T-helper 2 cell treated with Interferon-gamma antibody and Interleukin-4, amounts not matched to agents 100 ng/mL and 5 ng/mL, for 36 hours (primary cell): Measurements from ENCODE around the gene SNX27. TPM values are rescaled to one million over a fixed set of nuclear protein-coding genes. Genes with fewer than 3 reads are reported as not detected.
"Not testable (repeated sequence)": the region's sequence is repeated elsewhere in the genome, so short reads cannot be mapped to it uniquely, and the experiment has no call there.

Experiments used
- intact Hi-C: fragments of 100-400 bp; cut with micrococcal nuclease; formaldehyde crosslinking; loops from one replicate; pipeline ENCODE4 v1.15.1; 2023
- total RNA-seq: library from RNA; stranded (reverse); gene quantifications from 2 replicates; pipeline ENCODE4 v1.2.3, GENCODE V29; 2022

The SNX27 gene
- total RNA-seq, 1 donor from 2014 or later: 26.9 TPM

DNA sequence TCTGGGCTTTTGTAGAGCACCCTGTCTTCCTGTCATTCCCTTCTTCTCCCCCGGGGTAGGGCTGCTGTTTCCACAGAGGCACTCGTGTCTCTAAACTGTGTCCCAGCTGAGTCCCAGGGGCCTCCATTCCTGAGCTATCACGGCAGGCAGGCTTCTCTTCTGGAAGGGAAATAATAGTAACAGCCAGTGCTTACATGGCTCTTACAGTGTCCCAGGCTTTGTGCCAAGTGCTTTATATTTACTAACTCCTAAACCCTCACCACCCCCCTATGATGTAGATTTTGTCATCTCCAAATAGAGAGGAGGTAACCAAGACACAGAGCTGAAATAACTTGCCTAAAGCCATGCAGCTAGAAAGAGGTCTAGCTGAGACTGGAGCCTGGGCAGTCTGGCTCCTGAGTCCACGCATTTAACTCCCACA lies 106.2 kb downstream of the SNX27 start:
- intact Hi-C loops: no loop called here

DNA sequence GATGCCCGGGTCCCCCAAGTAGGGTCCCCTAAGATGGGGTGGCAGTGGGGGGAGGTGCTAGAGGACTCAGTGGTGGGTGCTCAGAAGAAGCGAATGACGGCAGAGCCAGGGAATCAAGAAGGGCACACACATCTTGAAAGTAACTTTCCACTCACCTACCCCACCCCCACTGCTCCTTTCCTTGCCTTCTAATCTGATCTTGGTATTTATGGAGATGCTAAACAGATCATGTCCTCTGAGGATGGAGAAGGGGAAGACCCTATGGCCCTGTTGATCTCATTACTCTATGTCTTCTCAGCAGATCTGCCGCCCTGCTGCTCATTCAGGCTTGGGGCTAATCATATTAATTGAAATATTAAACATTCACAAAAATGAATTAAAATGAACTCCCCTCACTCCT lies 106.8 kb downstream of the SNX27 start:
- intact Hi-C loops: no loop called here

DNA sequence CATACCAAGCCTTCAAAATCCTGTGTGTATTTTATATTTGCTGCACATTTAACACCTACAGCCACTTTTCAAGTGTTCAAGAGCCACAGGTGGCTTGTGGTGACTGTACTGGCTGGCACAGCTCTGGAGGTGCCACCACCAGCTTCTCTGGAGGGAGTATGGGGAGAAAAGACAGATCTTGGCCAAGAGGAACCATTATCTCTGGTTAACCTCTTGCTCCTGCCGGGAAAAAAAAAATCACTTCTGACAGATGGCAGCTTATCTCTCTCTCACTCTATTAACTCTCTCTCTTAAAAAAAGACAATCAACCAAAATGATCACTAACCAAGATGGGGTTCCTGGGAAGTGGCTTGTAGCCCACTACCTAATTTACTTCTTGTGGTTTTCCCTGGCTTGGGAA lies 108.3 kb downstream of the SNX27 start:
- intact Hi-C loops: loop anchor here (5.0 kb wide), 1 partner anchor 128 kb away; no protein-coding TSS in a partner anchor

DNA sequence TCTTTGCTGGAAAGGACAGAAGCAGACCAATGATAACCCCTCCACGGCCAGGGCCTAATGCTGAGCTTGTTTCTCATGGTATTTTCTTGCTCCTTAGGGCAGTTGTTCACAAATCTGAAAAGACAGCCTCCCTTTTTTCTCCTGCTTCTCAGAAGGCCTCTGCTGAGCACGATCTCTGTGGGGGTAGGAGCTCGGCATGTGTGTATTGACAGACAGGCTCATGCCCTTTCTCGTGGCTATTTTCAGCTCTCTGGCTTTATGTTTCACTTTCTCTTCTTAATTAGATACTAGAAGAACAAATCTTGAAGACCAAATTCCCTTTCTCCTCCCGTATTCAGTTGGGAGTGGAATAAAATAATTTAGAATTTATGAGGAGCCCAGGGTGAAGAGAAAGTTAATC lies 108.7 kb downstream of the SNX27 start:
- intact Hi-C loops: loop anchor here (5.0 kb wide), 1 partner anchor 128 kb away; no protein-coding TSS in a partner anchor

DNA sequence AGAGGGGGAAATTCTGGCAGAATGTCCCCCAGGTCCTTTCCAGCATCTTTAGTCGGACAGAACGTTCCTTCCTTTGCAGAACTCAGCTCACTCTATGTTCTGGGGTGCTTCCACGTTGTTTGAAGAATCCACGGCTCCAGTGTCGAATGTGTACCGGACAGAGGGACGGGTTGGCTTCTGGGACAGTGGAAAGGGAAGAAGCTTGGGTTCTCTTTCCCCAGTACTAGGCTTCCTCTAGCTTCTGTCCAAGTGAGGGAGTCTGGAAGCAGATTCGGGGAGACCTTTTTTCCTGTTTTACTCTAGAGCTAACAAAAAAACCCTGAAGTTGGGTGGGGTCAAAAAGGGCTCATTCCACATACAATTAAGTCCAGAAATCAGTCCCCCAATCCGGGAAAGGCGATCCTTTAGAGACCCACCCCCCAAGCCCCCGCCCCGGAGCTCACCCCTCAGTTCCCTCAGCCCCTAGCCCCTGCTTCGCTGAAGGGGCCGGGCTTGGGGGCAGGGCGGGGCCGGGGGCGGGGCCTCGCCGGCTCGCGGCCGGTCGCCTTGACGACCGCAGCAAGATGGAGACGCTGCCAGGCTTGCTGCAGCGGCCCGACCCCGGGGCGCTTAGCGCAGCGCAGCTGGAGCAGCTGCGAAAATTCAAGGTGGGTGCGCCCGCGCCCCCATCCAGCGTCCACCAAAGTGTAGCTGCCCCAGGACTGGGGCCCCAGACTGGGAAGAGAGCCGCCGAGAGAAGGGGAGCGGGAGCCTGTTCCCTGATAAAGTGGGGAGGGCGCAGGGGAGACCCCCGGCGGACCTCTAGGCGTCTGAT lies 109.3 kb downstream of the SNX27 start, which contains the start of gene RIIAD1:
Gene RIIAD1, plus strand, starts transcription at position 549 of the 814 bp plus-strand sequence. Its CDS starts 15 bp downstream, at position 564.
- intact Hi-C loops: loop anchor here (5.0 kb wide), 1 partner anchor 129 kb away; no protein-coding TSS in a partner anchor

DNA sequence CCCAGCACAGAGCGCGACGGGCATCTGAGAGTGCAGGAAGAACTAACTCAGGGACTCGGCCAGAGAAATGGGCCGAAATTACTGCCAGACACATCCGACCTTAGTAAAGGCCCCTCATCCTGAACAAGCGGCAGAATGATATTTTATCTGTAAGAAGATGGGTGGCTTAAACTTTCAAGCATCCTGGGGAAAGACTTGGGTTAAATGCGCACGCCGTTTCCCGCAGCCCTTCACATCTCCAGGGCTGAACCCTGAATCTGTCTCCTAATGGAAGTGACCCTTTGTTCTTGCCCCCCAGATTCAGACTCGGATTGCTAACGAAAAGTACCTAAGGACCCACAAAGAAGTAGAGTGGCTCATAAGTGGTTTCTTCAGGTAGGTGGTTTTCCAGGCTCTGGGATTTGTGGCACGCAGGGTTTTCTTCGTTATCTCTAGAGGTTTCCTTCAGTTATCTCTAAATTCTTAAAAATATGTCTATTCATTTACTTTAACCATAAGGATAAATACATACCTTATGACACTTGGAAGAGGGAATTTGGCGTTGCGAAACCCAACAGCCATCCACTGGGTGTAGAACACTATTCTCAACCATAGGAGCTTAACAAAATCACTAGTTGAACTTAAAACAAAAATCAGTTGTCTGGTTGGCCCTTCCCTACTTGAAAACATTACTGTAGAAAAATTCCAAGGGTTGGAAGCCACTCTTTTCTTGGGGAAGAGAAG lies 110.1 kb downstream of the SNX27 start:
- intact Hi-C loops: loop anchor here (5.0 kb wide), 1 partner anchor 130 kb away; no protein-coding TSS in a partner anchor

DNA sequence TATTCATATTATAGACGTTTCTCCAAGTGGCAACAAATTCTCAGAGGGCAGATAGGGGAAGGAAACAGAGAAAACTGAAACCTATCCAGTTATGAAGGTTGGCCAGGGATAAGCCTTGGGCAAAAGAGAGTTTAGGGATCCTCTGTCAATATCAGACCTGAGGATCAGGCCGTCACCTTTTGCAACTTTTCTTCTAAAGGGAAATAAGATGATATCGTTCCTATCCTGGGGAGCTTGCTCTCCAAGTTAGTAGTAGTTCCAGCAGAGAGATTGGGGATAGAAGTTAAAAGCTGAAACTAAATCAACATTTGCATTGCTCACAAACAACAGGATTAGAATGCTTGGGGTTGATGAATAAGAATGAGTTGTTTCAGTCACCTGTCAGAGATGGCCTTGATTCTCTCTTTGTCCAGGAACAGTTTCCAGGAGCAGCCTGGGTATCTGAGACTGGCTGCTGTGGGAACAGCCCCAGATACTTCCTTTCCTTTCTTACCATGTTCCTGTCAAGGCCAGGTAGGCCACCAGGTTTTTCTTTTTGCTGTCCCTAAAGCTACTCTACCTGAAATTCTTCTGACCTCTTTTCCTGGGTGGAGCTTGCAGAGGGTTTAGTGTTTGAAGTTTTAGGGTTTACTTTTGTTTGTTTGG lies 112.0 kb downstream of the SNX27 start:
- intact Hi-C loops: loop anchor here (5.0 kb wide), 1 partner anchor 132 kb away; no protein-coding TSS in a partner anchor

DNA sequence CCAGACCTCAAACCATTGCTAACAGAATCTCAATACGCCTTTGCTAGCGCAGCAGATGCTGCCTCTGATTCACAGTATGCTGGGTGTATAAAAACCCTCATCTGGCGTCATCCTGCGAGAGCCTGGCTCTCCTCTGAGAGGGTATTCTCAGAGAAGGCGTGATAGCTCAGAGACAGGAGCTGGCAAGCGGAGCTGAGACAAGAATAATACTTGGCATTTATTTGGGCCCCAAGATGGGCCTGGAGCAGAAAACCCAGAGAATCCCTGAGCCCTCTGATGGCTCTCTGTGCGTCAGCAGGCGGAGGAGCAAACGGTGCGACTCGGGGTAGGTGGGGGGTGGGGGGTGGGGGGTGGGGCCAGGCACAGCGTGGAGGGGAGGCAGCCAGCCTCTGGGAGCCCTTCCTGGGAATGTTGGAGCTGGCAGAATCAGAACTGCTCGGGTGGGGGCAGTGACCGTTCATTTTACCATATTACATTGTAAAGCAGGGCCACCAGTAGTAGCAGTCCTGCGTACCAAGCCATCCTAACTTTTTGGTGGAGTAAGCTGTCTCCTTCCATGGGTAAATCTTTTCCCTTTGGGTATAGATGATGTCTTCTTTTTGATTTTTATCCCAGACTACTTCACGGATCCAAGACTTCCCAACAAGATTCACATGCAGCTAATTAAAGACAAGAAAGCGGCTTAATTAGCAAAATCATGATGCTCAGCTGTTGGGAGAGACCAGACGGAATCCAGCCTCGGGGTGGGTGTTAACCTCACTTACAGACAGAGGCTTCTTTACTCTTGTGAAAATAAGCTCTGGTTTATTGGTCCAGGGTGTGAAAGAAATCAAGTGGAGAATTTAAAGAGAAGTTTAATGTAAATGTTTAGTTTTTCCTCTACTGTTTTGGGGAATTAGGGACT lies 116.6 kb downstream of the SNX27 start:
- intact Hi-C loops: no loop called here

DNA sequence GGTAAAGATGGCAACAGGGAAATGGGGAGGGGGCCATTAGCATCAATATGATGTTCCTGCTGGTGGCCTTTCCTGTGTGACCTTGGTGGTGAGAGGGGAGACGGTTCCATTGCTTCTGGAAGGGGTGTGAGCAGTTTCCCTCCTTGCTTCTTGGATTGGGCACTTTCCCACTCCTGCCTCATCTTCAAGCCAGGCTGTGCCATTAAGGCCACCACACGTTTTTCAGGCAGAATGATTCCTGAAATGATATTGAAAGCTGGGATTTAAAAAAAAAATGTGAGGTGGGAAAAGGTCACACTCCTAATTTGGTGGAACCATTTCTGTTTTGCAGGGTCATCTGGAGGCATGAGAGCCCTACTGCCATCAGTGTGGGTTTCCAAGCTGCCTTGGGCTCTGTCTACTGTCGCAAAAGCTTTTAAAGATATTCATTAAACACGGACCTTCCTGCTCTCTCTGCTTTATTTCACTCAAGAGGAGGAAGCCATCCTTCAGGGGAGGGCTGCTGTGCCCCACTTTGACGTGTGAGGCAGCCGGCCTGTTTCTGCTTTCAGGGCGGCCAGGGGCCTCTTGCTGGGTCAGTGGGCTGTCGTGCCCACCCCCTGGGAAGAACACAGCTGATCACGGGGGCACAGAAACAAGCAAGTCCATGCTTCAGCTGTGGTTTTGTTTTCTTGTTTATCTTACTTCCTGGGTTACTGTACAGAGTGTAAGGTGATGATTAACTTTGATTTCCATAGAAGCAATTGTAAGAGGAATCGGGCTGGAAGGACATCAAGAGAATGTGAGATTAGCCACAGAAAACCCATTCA lies 117.5 kb downstream of the SNX27 start:
- intact Hi-C loops: no loop called here

DNA sequence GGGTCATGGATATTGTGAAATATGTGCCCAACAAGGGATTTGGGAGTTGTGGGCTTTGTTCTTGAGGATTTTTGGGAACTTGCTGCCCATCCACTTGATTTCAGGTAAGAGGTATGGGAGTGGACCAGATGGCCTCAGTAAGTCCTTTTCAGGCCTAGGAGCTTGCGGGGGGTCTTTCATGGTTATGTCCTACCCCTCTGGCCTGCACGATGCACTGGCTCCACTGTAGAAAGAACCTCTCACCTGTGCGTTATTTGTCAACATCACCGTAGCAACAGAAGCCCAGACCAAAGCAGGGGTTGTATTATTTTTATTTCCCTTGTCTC lies 118.1 kb downstream of the SNX27 start:
- intact Hi-C loops: no loop called here

DNA sequence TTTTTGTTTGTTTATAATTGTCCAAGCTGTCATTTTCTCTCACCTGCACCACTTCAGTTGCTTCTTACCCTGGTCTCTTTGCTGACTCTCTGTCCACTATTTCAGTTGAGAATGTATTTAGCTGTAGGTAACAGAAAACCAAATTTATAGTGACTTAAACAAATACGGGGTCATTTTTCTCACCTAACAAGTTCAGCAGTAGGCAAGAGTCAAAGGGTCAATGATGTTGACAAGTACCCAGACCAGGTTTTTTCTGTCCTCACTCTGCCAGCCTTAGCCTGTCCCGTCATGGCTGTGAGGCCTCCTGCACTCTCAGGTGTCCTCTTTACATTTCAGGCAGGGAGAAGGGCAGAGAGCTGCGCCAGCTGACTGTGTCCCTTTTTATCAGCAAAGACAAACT lies 121.3 kb downstream of the SNX27 start:
- intact Hi-C loops: no loop called here

DNA sequence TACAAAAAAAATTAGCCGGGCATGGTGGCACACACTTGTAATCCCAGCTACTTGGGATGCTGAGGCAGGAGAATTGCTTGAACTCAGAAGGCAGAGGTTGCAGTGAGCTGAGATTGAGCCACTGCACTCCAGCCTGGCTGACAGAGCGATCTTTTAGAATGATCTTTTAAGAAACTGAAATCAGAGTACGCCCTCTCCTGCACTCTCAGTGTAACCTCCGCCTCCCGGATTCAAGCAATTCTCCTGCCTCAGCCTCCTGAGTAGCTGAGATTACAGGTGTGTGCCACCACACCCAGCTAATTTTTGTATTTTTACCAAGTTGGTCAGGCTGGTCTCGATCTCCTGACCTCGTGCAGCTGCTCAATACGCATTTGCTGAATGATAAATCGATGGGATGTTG lies 122.1 kb downstream of the SNX27 start:
- intact Hi-C loops: not testable (repeated sequence)

DNA sequence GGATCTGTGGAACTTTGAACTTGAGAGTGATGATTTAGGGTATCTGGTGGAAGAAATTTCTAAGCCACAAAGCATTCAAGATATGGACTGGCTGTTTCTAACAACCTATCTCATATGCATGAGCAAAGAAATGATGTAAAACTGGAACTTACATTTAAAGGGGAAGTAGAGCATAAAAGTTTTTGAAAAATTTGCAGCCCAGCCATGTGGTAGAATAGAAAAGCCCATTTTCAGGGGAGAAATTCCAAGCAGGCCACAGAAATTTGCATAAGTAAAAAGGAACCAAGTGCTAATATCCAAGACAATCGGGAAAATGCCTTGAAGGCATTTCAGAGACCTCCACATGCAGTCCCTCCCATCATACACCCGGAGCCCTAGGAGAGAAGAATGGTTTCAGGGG lies 125.2 kb downstream of the SNX27 start:
- intact Hi-C loops: loop anchor here (5.0 kb wide), 1 partner anchor 295 kb away; no protein-coding TSS in a partner anchor

DNA sequence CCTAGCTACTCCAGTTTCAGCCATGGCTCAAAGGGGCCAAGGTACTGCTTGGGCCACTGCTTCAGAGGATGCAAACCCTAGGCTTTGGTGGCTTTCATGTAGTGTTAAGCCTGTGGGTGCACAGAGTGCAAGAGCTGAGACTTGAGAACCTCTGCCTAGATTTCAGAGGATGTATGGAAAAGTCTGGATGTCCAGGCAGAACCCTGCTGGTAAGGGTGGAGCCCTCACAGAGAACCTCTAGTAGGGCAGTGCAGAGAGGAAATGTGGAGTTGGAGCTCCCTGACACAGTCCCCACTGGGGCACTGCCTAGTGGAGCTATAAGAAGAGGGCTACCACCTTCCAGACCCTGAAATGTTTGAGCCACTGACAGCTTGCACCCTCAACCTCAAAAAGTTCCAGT lies 125.6 kb downstream of the SNX27 start:
- intact Hi-C loops: loop anchor here (5.0 kb wide), 1 partner anchor 295 kb away; no protein-coding TSS in a partner anchor

DNA sequence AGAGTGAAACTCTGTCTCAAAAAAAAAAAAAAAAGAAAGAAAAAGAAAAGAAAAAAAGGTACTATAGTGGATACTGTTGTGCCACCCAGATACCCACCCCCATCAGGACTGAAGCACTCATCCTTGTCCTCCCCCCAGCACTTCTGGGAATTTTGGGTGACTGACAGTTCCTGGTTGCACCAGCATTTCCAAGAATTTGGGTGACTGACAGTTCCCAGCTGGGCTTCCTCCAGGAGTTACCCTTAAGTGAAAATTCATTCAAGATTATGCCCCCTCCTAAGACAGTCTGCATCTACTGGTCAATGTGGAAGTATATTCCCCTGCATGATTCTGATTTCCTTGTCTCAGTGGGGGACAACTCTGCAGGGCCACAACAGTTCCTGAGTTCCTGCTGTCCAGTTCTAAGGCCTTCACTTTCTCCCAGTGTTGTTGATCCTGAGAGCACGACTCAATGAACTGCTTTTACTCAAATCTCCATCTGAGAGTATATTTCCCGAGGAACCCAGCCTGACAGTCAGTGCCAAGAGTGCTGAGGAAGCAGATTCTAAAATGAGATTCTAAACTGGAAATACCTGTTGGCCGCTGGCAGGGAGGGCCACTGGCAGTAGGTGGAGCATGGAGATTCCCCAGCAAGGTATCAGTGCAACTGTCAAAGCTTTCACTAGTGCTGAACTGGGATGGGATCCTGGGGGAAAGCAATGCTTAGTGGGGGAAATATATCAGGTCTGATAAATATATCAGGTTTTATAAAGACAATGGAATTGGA lies 127.9 kb downstream of the SNX27 start:
- intact Hi-C loops: loop anchor here (5.0 kb wide), 1 partner anchor 297 kb away; no protein-coding TSS in a partner anchor

DNA sequence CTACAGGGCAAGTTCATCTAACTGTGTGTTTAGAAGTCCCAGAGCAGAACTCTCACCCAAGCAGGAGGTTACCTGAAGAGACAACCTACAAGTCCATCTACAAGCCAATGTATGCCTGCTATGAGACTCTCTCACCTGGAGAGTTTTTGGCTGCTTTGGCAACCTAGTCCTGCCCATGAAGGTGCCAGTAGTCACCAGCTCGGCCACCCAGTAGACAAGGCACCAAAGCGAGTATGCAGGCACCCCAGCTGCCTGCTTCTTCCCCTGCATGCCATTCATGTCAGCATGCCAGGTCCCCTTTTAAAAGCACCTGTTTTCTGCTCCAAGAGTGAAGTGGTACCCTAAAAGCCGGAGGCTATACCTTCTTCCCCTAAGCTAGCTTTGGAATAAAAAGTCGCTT lies 129.7 kb downstream of the SNX27 start:
- intact Hi-C loops: no loop called here
